T-cell (primary cell): ENCODE measurements around the gene DIS3L2. TPM values are rescaled to one million over a fixed set of nuclear protein-coding genes. Genes with fewer than 3 reads are reported as not detected.

Source experiments
- ATAC-seq, 4 experiments: fragments of 200-7000 bp in 3 of 4; fragments of 150-1000 bp in 1 of 4; cut with Tn5 transposase; replicated peaks in 1 of 4; 1 replicate in 3 of 4; 2 replicates in 1 of 4; pipeline ENCODE4 v1.10.0; 2021; ENCODE audit warnings: moderate library complexity in 3 of 4, mild to moderate bottlenecking in 2 of 4, moderate number of reproducible peaks in 1 of 4
- CTCF ChIA-PET, 2 donors: fragments of 300-600 bp; sonication (Branson Sonifier 250); formaldehyde crosslinking; loops; one replicate each; lab custom pipeline; 2022; ENCODE audit warnings: antibody characterized with exemption in 2 of 2; lab: Charles Lee
- POLR2A ChIA-PET, 2 donors: fragments of 300-600 bp; sonication (Branson Sonifier 250); formaldehyde crosslinking; loops; one replicate each; lab custom pipeline; 2022; ENCODE audit warnings: antibody characterized with exemption in 2 of 2; lab: Charles Lee
- DNase-seq, 35 experiments: peaks; one replicate each; pipeline versions ENCODE4 v3.0.0 to v3.0.0-alpha.2; 2013 to 2023
- H3K27ac ChIP-seq: one replicate; pipeline ENCODE4 v1.5.1; 2013; ENCODE audit warnings: low read length
- H3K27me3 ChIP-seq, 2 experiments: replicated peaks in 1 of 2; 1 replicate in 1 of 2; 2 replicates in 1 of 2; pipeline versions ENCODE4 v1.6.1 to v1.7.0; 2013; ENCODE audit warnings: low read length in 1 of 2, mixed read lengths in 1 of 2; ENCODE audit not compliant: control insufficient read depth in 2 of 2, insufficient read depth in 2 of 2; ENCODE audit errors: extremely low read depth in 1 of 2
- H3K36me3 ChIP-seq, 2 donors: 1 replicate in 1 of 2; 2 replicates in 1 of 2; pipeline versions ENCODE4 v1.6.1 to v1.7.0; 2013; ENCODE audit warnings: low read length in 1 of 2; ENCODE audit not compliant: control insufficient read depth in 2 of 2, insufficient read depth in 1 of 2; ENCODE audit errors: extremely low read depth in 1 of 2
- H3K4me1 ChIP-seq, 2 experiments: 1 replicate in 1 of 2; 2 replicates in 1 of 2; pipeline versions ENCODE4 v1.6.1 to v1.7.0; 2013; ENCODE audit warnings: low read length in 2 of 2, mixed read lengths in 1 of 2; ENCODE audit not compliant: insufficient read depth in 2 of 2, control insufficient read depth in 1 of 2; ENCODE audit errors: extremely low read depth in 1 of 2
- H3K4me3 ChIP-seq, 2 donors: 1 replicate in 1 of 2; 2 replicates in 1 of 2; pipeline versions ENCODE4 v1.5.1 to v1.7.0; 2013; ENCODE audit warnings: mild to moderate bottlenecking in 2 of 2, low read length in 1 of 2, moderate library complexity in 1 of 2; ENCODE audit not compliant: control insufficient read depth in 1 of 2; ENCODE audit errors: extremely low read depth in 1 of 2
- H3K9me3 ChIP-seq: 2 replicates; pipeline ENCODE4 v1.7.0; 2013
- H3K27ac Mint-ChIP-seq, 2 donors: one replicate each; pipeline ENCODE4 v1.8.0; 2020 to 2021; ENCODE audit warnings: mild to moderate bottlenecking in 2 of 2, mixed read lengths in 2 of 2
- H3K27me3 Mint-ChIP-seq, 2 donors: one replicate each; pipeline ENCODE4 v1.8.0; 2021 to 2022; ENCODE audit warnings: mixed read lengths in 2 of 2
- H3K36me3 Mint-ChIP-seq: one replicate; pipeline ENCODE4 v1.8.0; 2021; ENCODE audit warnings: mixed read lengths
- H3K4me1 Mint-ChIP-seq, 3 donors: one replicate each; pipeline ENCODE4 v1.8.0; 2020 to 2022; ENCODE audit warnings: mixed read lengths in 3 of 3, mild to moderate bottlenecking in 1 of 3
- H3K4me3 Mint-ChIP-seq, 3 donors: one replicate each; pipeline ENCODE4 v1.8.0; 2020 to 2022; ENCODE audit warnings: mild to moderate bottlenecking in 3 of 3, mixed read lengths in 3 of 3, moderate library complexity in 3 of 3
- H3K9me3 Mint-ChIP-seq, 3 donors: one replicate each; pipeline ENCODE4 v1.8.0; 2020 to 2022; ENCODE audit warnings: mixed read lengths in 3 of 3
- WGBS: methylation state at CpG from one replicate; pipeline ENCODE4 v1.1.5; 2013; ENCODE audit warnings: missing lambda C conversion rate; ENCODE audit not compliant: insufficient coverage; 5-methylcytosine and 5-hydroxymethylcytosine counted together
- total RNA-seq, 35 experiments: library from RNA in 6 of 35; stranded (reverse) in 6 of 35; fragments of 120-200 nt in 1 of 35; gene quantifications; one replicate each; pipeline versions ENCODE4 v1.2.1 to v1.2.4 and lab custom pipeline; 2013 to 2026

Gene DIS3L2
- total RNA-seq, 5 donors from 2014 or later (not counting 1 experiment from before 2014, with no cell fraction given), result 55.0 to 70.9 (median 61.4) TPM

- Mint-ChIP-seq H3K27ac (no peak overlapping the region), H3K4me3 (no peak overlapping the region), H3K27me3 (peaks cover 3 to 13% of the 10 kb centered on the region in 2 donors), H3K4me1 (peaks cover 8 to 14% (median 12%) of the 10 kb centered on the region in 3 donors), H3K36me3 (no peaks in the 10 kb centered on the region), H3K9me3 (no peaks in the 10 kb centered on the region)
- CTCF ChIA-PET, result no interaction called here
- ATAC-seq (no peak), DNase-seq (no peak)
- Histone ChIP-seq H3K4me1 (peaks cover 3 to 33% of the 10 kb centered on the region in 2 experiments), H3K9me3 (no peaks in the 10 kb centered on the region), H3K27ac (no peak overlapping the region), H3K36me3 (no peaks in the 10 kb centered on the region), H3K4me3 (no peak overlapping the region), H3K27me3 (peaks cover 6 to 42% of the 10 kb centered on the region in 2 experiments)
- POLR2A ChIA-PET, result interaction anchor here in 1 of 2 donors (0.6 kb wide), 1 partner anchor 199 kb away, joined by 8 read pairs; no protein-coding TSS in a partner anchor
- 100% methylated on average over 1 of the region's 6 CpGs for WGBS
These were observed 385.9 kb downstream of the DIS3L2 start for GRCh38 chr2:232347369-232347768.

- no peak for DNase-seq
- 28% methylated on average over 5 of the region's 6 CpGs for WGBS
These were observed 387.4 kb downstream of the DIS3L2 start for GRCh38 chr2:232348936-232349335.

GRCh38 chr2:232349546-232349945 lies 388.0 kb downstream of the DIS3L2 start:
- Histone ChIP-seq H3K9me3 (no peaks in the 10 kb centered on the region), H3K36me3 (no peaks in the 10 kb centered on the region), H3K27me3 (peaks cover 8 to 61% of the 10 kb centered on the region in 2 experiments), H3K27ac (no peak overlapping the region), H3K4me3 (no peak overlapping the region), H3K4me1 (peaks cover 3 to 40% of the 10 kb centered on the region in 2 experiments)
- CTCF ChIA-PET, result no interaction called here
- ATAC-seq, result no peak
- H3K36me3 Mint-ChIP-seq, result no peaks in the 10 kb centered on the region
- H3K9me3 Mint-ChIP-seq, result no peaks in the 10 kb centered on the region
- H3K4me3 Mint-ChIP-seq, result no peak overlapping the region
- no peak for DNase-seq
- WGBS, result 91% methylated on average over 6 of the region's 7 CpGs
- POLR2A ChIA-PET, result no interaction called here
- peaks cover 0 to 9% (median 8%) of the 10 kb centered on the region in 3 donors for H3K4me1 Mint-ChIP-seq
- H3K27ac Mint-ChIP-seq, result no peak overlapping the region
- peaks cover 8 to 32% of the 10 kb centered on the region in 2 donors for H3K27me3 Mint-ChIP-seq

More at GRCh38 chr2:232348936-232349335, 387.4 kb downstream of the DIS3L2 start:
- Mint-ChIP-seq H3K27me3 (peaks cover 8 to 26% of the 10 kb centered on the region in 2 donors), H3K4me1 (peaks cover 0 to 9% (median 8%) of the 10 kb centered on the region in 3 donors), H3K27ac (no peak overlapping the region), H3K36me3 (no peaks in the 10 kb centered on the region), H3K9me3 (no peaks in the 10 kb centered on the region), H3K4me3 (no peak overlapping the region)
- ChIA-PET POLR2A (no interaction called here), CTCF (no interaction called here)
- Histone ChIP-seq H3K36me3 (no peaks in the 10 kb centered on the region), H3K9me3 (no peaks in the 10 kb centered on the region), H3K27me3 (peaks cover 8 to 55% of the 10 kb centered on the region in 2 experiments), H3K27ac (no peak overlapping the region), H3K4me1 (peaks cover 3 to 40% of the 10 kb centered on the region in 2 experiments), H3K4me3 (no peak overlapping the region)
- ATAC-seq, result peak in 3 of 4 experiments; percentile 46 to 48 (median 47)

GRCh38 chr2:232349946-232350635 lies 388.6 kb downstream of the DIS3L2 start:
- Mint-ChIP-seq H3K4me1 (peaks cover 0 to 9% (median 8%) of the 10 kb centered on the region in 3 donors), H3K4me3 (peak overlapping the region in 1 of 3 donors; percentile 62), H3K9me3 (no peaks in the 10 kb centered on the region), H3K27me3 (peaks cover 8 to 35% of the 10 kb centered on the region in 2 donors), H3K36me3 (no peaks in the 10 kb centered on the region), H3K27ac (peak overlapping the region in 1 of 2 donors; percentile 11)
- Histone ChIP-seq H3K4me3 (no peak overlapping the region), H3K27me3 (peaks cover 8 to 66% of the 10 kb centered on the region in 2 experiments), H3K27ac (no peak overlapping the region), H3K9me3 (no peaks in the 10 kb centered on the region), H3K36me3 (no peaks in the 10 kb centered on the region), H3K4me1 (peaks cover 3 to 40% of the 10 kb centered on the region in 2 experiments)
- DNase-seq (no peak), ATAC-seq (no peak)
- 72% methylated on average over 10 of the region's 14 CpGs for WGBS
- CTCF ChIA-PET, result no interaction called here
- POLR2A ChIA-PET, result no interaction called here

GRCh38 chr2:232350804-232351685 lies 389.5 kb downstream of the DIS3L2 start:
- Mint-ChIP-seq H3K36me3 (no peaks in the 10 kb centered on the region), H3K4me1 (peaks cover 0 to 9% (median 8%) of the 10 kb centered on the region in 3 donors), H3K27me3 (peaks cover 8 to 38% of the 10 kb centered on the region in 2 donors), H3K4me3 (peak overlapping the region in 1 of 3 donors; percentile 62), H3K9me3 (no peaks in the 10 kb centered on the region), H3K27ac (peak overlapping the region in 1 of 2 donors; percentile 11)
- DNase-seq, result no peak
- Histone ChIP-seq H3K27ac (no peak overlapping the region), H3K9me3 (no peaks in the 10 kb centered on the region), H3K36me3 (no peaks in the 10 kb centered on the region), H3K4me3 (peak overlapping the region in 1 of 2 donors; percentile 27), H3K4me1 (peaks cover 3 to 40% of the 10 kb centered on the region in 2 experiments), H3K27me3 (peaks cover 8 to 66% of the 10 kb centered on the region in 2 experiments)
- POLR2A ChIA-PET, result no interaction called here
- CTCF ChIA-PET, result no interaction called here
- peak; percentile 5 to 48 (median 40) for ATAC-seq
- WGBS, result 9% methylated on average over 62 of the region's 76 CpGs
